H9 (cell line): ENCODE data around the gene TREML2. TPM values are rescaled to one million over a fixed set of nuclear protein-coding genes. Genes with fewer than 3 reads are reported as not detected.

Experiments
- DNase-seq: peaks from one replicate; pipeline ENCODE4 v3.0.0-alpha.2; 2017
- H2AFZ ChIP-seq: one replicate; pipeline ENCODE4 v1.6.1; 2013; ENCODE audit warnings: mild to moderate bottlenecking, low read length, control low read depth, moderate library complexity
- H2AK5ac ChIP-seq: 2 replicates; pipeline ENCODE4 v1.6.1; 2013; ENCODE audit warnings: low read length, control low read depth, mixed read lengths; ENCODE audit not compliant: insufficient read length
- H2BK120ac ChIP-seq: one replicate; pipeline ENCODE4 v1.6.1; 2013; ENCODE audit warnings: low read depth, mild to moderate bottlenecking, low read length, control low read depth, inconsistent platforms; ENCODE audit not compliant: poor library complexity, severe bottlenecking
- H2BK12ac ChIP-seq: 2 replicates; pipeline ENCODE4 v1.6.1; 2013; ENCODE audit warnings: low read length, control low read depth, mixed read lengths, low read depth; ENCODE audit not compliant: insufficient read length
- H2BK15ac ChIP-seq: 2 replicates; pipeline ENCODE4 v1.6.1; 2013; ENCODE audit warnings: low read depth, low read length, control low read depth
- H2BK20ac ChIP-seq: one replicate; pipeline ENCODE4 v1.6.1; 2013; ENCODE audit warnings: low read depth, mild to moderate bottlenecking, low read length, control low read depth, inconsistent platforms; ENCODE audit not compliant: poor library complexity, severe bottlenecking
- H2BK5ac ChIP-seq: 2 replicates; pipeline ENCODE4 v1.6.1; 2013; ENCODE audit warnings: low read length, control low read depth, mixed read lengths; ENCODE audit not compliant: insufficient read length
- H3K14ac ChIP-seq: 2 replicates; pipeline ENCODE4 v1.6.1; 2013; ENCODE audit warnings: low read length, control low read depth; ENCODE audit not compliant: insufficient read depth
- H3K18ac ChIP-seq: 2 replicates; pipeline ENCODE4 v1.6.1; 2013; ENCODE audit warnings: low read depth, mild to moderate bottlenecking, mixed read lengths, low read length, control low read depth; ENCODE audit not compliant: insufficient read length
- H3K23ac ChIP-seq: 2 replicates; pipeline ENCODE4 v1.6.1; 2013; ENCODE audit warnings: low read length, control low read depth, mixed read lengths, low read depth; ENCODE audit not compliant: insufficient read length
- H3K23me2 ChIP-seq: 2 replicates; pipeline ENCODE4 v1.6.1; 2013; ENCODE audit warnings: low read depth, mild to moderate bottlenecking, mixed read lengths, low read length, control low read depth; ENCODE audit not compliant: insufficient read length, poor library complexity, severe bottlenecking
- H3K27ac ChIP-seq: 2 replicates; pipeline ENCODE4 v1.5.1; 2013; ENCODE audit warnings: low read length, control low read depth, mixed read lengths, low read depth; ENCODE audit not compliant: insufficient read length
- H3K27me3 ChIP-seq: 2 replicates; pipeline ENCODE4 v1.6.1; 2013; ENCODE audit warnings: low read length, control low read depth, inconsistent platforms; ENCODE audit not compliant: insufficient read depth
- H3K4ac ChIP-seq: 2 replicates; pipeline ENCODE4 v1.6.1; 2013; ENCODE audit warnings: low read depth, mild to moderate bottlenecking, control low read depth, inconsistent platforms, low read length, moderate library complexity
- H3K4me1 ChIP-seq: 2 replicates; pipeline ENCODE4 v1.6.1; 2013; ENCODE audit warnings: low read length, control low read depth, inconsistent platforms; ENCODE audit not compliant: insufficient read depth
- H3K4me2 ChIP-seq: 2 replicates; pipeline ENCODE4 v1.6.1; 2013; ENCODE audit warnings: low read length, control low read depth, mixed read lengths; ENCODE audit not compliant: insufficient read length, insufficient read depth
- H3K56ac ChIP-seq: 2 replicates; pipeline ENCODE4 v1.6.1; 2013; ENCODE audit warnings: low read depth, mild to moderate bottlenecking, mixed read lengths, low read length, control low read depth; ENCODE audit not compliant: insufficient read length
- H3K79me1 ChIP-seq: 2 replicates; pipeline ENCODE4 v1.6.1; 2013; ENCODE audit warnings: low read depth, mild to moderate bottlenecking, moderate library complexity, low read length, control low read depth, inconsistent platforms; ENCODE audit not compliant: insufficient read depth, poor library complexity, severe bottlenecking
- H3K79me2 ChIP-seq: 2 replicates; pipeline ENCODE4 v1.6.1; 2013; ENCODE audit warnings: low read length, control low read depth, inconsistent platforms; ENCODE audit not compliant: insufficient read depth
- H3K9ac ChIP-seq: 2 replicates; pipeline ENCODE4 v1.6.1; 2013; ENCODE audit warnings: low read length, control low read depth, mixed read lengths; ENCODE audit not compliant: insufficient read length; ENCODE audit errors: extremely low read depth
- H3K9me3 ChIP-seq: one replicate; pipeline ENCODE4 v1.6.1; 2013; ENCODE audit warnings: low read depth, low read length, inconsistent platforms; ENCODE audit not compliant: control insufficient read depth
- H3T11ph ChIP-seq: one replicate; pipeline ENCODE4 v1.6.1; 2013; ENCODE audit warnings: mild to moderate bottlenecking, low read length, control low read depth, inconsistent platforms
- H4K20me1 ChIP-seq: one replicate; pipeline ENCODE4 v1.6.1; 2013; ENCODE audit not compliant: control insufficient read depth, insufficient read length, insufficient read depth
- H4K5ac ChIP-seq: 2 replicates; pipeline ENCODE4 v1.6.1; 2013; ENCODE audit warnings: low read depth, mild to moderate bottlenecking, mixed read lengths, low read length, control low read depth; ENCODE audit not compliant: insufficient read length
- H4K8ac ChIP-seq: replicated peaks from 2 replicates; pipeline ENCODE4 v1.6.1; 2013; ENCODE audit warnings: low read length, control low read depth, mixed read lengths, low read depth; ENCODE audit not compliant: insufficient read length
- H4K91ac ChIP-seq: 2 replicates; pipeline ENCODE4 v1.6.1; 2013; ENCODE audit warnings: low read depth, mild to moderate bottlenecking, moderate library complexity, mixed read lengths, low read length, control low read depth; ENCODE audit not compliant: insufficient read length
- H3K27ac Mint-ChIP-seq, 3 experiments: 2 replicates in 2 of 3; 3 replicates in 1 of 3; pipeline ENCODE4 v1.8.0; 2020 to 2021; ENCODE audit warnings: mixed read lengths in 3 of 3, mild to moderate bottlenecking in 1 of 3, moderate library complexity in 1 of 3
- H3K27me3 Mint-ChIP-seq: 2 replicates; pipeline ENCODE4 v1.8.0; 2021; ENCODE audit warnings: low read depth, mild to moderate bottlenecking, moderate library complexity, mixed read lengths
- H3K36me3 Mint-ChIP-seq, 3 experiments: 2 replicates in 2 of 3; 3 replicates in 1 of 3; pipeline ENCODE4 v1.8.0; 2020 to 2021; ENCODE audit warnings: low read depth in 3 of 3, mixed read lengths in 3 of 3; ENCODE audit not compliant: insufficient read depth in 1 of 3
- H3K4me1 Mint-ChIP-seq, 2 experiments: 2 replicates each; pipeline ENCODE4 v1.8.0; 2020; ENCODE audit warnings: mixed read lengths in 2 of 2
- H3K4me3 Mint-ChIP-seq, 2 experiments: 2 replicates in 1 of 2; 3 replicates in 1 of 2; pipeline ENCODE4 v1.8.0; 2020 to 2021; ENCODE audit warnings: mild to moderate bottlenecking in 2 of 2, mixed read lengths in 2 of 2, moderate library complexity in 1 of 2
- H3K9me3 Mint-ChIP-seq, 2 experiments: 2 replicates in 1 of 2; 3 replicates in 1 of 2; pipeline ENCODE4 v1.8.0; 2020; ENCODE audit warnings: mild to moderate bottlenecking in 2 of 2, mixed read lengths in 2 of 2, moderate library complexity in 1 of 2
- WGBS: extraction: QIAGEN DNeasy Blood & Tissue Kit; methylation state at CpG from one replicate; pipeline ENCODE4 v1.1.7; 2013; ENCODE audit warnings: missing lambda C conversion rate, low lambda C conversion rate, mixed read lengths; ENCODE audit not compliant: insufficient read length; ENCODE audit errors: extremely low coverage; 5-methylcytosine and 5-hydroxymethylcytosine counted together
- total RNA-seq: library from RNA; stranded (reverse); gene quantifications from 2 replicates; pipeline ENCODE4 v1.2.1, GENCODE V29; 2021
- TF ChIP-seq, protein P1 (sequence below): fragments of 200-600 bp; sonication (generic); conservative IDR thresholded peaks from 3 replicates; pipeline ENCODE4 v1.8.0; 2021; ENCODE audit warnings: antibody characterized with exemption, mild to moderate bottlenecking

The TREML2 gene
- total RNA-seq, 1 experiment from 2014 or later = 0.07 TPM

DNA sequence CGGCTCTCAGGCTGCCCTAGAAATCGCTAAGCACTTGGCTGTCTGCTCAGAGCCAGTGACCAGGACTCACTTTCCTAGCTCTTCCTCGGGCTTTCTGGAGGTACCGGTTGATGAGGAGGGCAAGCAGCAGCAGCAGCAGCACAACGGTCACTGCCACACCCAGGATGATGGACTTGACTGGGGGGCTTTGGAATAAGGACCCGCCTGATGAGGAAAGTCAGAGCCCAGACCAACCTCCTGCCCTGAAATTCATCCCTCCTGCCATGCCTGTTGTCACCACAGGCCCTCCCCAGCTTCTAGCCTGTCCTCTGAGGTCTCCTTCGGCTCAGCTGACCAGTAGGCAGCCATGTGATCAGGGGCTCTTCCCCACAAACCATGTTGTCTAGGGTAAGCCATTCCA lies 16.2 kb downstream of the TREML2 start:
- TF ChIP-seq, protein P1, sequence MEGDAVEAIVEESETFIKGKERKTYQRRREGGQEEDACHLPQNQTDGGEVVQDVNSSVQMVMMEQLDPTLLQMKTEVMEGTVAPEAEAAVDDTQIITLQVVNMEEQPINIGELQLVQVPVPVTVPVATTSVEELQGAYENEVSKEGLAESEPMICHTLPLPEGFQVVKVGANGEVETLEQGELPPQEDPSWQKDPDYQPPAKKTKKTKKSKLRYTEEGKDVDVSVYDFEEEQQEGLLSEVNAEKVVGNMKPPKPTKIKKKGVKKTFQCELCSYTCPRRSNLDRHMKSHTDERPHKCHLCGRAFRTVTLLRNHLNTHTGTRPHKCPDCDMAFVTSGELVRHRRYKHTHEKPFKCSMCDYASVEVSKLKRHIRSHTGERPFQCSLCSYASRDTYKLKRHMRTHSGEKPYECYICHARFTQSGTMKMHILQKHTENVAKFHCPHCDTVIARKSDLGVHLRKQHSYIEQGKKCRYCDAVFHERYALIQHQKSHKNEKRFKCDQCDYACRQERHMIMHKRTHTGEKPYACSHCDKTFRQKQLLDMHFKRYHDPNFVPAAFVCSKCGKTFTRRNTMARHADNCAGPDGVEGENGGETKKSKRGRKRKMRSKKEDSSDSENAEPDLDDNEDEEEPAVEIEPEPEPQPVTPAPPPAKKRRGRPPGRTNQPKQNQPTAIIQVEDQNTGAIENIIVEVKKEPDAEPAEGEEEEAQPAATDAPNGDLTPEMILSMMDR = no peak
- Histone ChIP-seq H3K23ac (no peak overlapping the region), H3K14ac (no peak overlapping the region; the same call in 1 of the 2 replicates), H3K18ac (no peak overlapping the region), H3K4ac (no peak overlapping the region), H3K79me2 (no peaks in the 10 kb centered on the region), H3K4me2 (no peak overlapping the region), H4K8ac (no peak overlapping the region), H4K5ac (no peak overlapping the region), H3T11ph (no peak overlapping the region), H3K23me2 (no peaks in the 10 kb centered on the region), H3K27me3 (no peaks in the 10 kb centered on the region), H2BK120ac (no peak overlapping the region), H3K9ac (no peak overlapping the region), H3K56ac (no peak overlapping the region), H2AK5ac (no peak overlapping the region), H3K4me1 (no peaks in the 10 kb centered on the region), H2BK15ac (no peak overlapping the region), H4K20me1 (no peaks in the 10 kb centered on the region), H4K91ac (no peak overlapping the region), H2BK5ac (no peak overlapping the region), H2AFZ (no peak overlapping the region), H3K27ac (no peak overlapping the region), H2BK20ac (no peak overlapping the region), H3K79me1 (no peaks in the 10 kb centered on the region), H3K9me3 (peaks cover 5% of the 10 kb centered on the region), H2BK12ac (no peak overlapping the region)
- Mint-ChIP-seq H3K4me3 (no peak overlapping the region), H3K27me3 (no peaks in the 10 kb centered on the region; the same call in none of the 2 replicates), H3K9me3 (peaks cover 5 to 6% of the 10 kb centered on the region in 2 experiments; a peak in 3 of 5 replicates), H3K36me3 (peaks cover 2 to 6% (median 5%) of the 10 kb centered on the region in 3 experiments; a peak in 6 of 7 replicates), H3K27ac (no peak overlapping the region), H3K4me1 (peaks cover 5 to 9% of the 10 kb centered on the region in 2 experiments)
- no peak for DNase-seq
- WGBS = no CpG with 5 or more reads among the region's 7 CpGs
